Heart left ventricle (tissue), 13 donors: Measurements from ENCODE around the gene KLHL20.

Source experiments
- CTCF ChIP-seq, 12 donors: fragments of 200-600 bp; sonication (generic) in 4 of 12; IDR thresholded peaks; one replicate each; pipeline versions ENCODE4 v1.5.0 to v1.8.0; 2018 to 2022; ENCODE audit warnings: antibody characterized with exemption in 12 of 12, mild to moderate bottlenecking in 5 of 12
- POLR2A ChIP-seq, 2 donors: fragments of 450-650 bp; IDR thresholded peaks; one replicate each; pipeline ENCODE4 v1.6.1; 2017; ENCODE audit warnings: antibody characterized with exemption in 2 of 2, mild to moderate bottlenecking in 2 of 2, moderate library complexity in 2 of 2
- donor health status: ischemic (EF 13 %, LVEDD 7.1; RV severe dilation, severe dysfunction).
- donor health status: DM: no; HTN: yes; CAD: no.
- donor health status: DM: no; HTN: no; CAD: no.
- donor health status: ischemic (EF 25% LVEDD 6.9; RV normal size, moderate dysfunction).
- donor health status: ischemic (EF 25% LVEDD 5.7; RV mildly dilated, moderate dysfunction).
- donor health status: ischemic (EF 35%, LVEDD 5.7; RV mildly dilated, moderate dysfunction).
- donor health status: nonischemic (EF 11% LVEDD 7.7; RV severe dilation, severe dysfunction).
- donor health status: DM: yes; HTN: yes; CAD: no.
- donor health status: PGD.
- donor health status: ischemic (EF 29% LVEDD 5.4; RV normal size, mild dysfunction).
- donor health status: nonischemic (EF 23%, LVEDD 6.1; RV moderate dilation, normal function).

- TF ChIP-seq POLR2A (IDR thresholded peaks at IDR 0.05) (no peak), CTCF (IDR thresholded peaks at IDR 0.05) (no peak)
Measured at GRCh38 chr1:173758110-173758509, 43.3 kb downstream of the KLHL20 start.
